Sigmoid colon (tissue), 7 donors: Measurements from ENCODE around the gene GAGE12D. TPM values are rescaled to one million over a fixed set of nuclear protein-coding genes. Genes with fewer than 3 reads are reported as not detected.
"Not testable (repeated sequence)": the region's sequence is repeated elsewhere in the genome, so short reads cannot be mapped to it uniquely, and the experiment has no call there.

Experiments used
- DNase-seq: peaks from one replicate; pipeline ENCODE4 v3.0.0-alpha.2; 2019
- H3K27ac ChIP-seq, 4 donors: fragments of 200-600 bp; sonication (generic); one replicate each; pipeline ENCODE4 v1.5.1; 2016 to 2019; ENCODE audit warnings: mild to moderate bottlenecking in 1 of 4
- H3K27me3 ChIP-seq, 3 donors: fragments of 200-600 bp; sonication (generic); one replicate each; pipeline ENCODE4 v1.5.1; 2019; ENCODE audit warnings: mild to moderate bottlenecking in 1 of 3
- H3K36me3 ChIP-seq, 4 donors: fragments of 200-600 bp; sonication (generic); one replicate each; pipeline ENCODE4 v1.5.1; 2016 to 2019
- H3K4me1 ChIP-seq, 4 donors: fragments of 200-600 bp; sonication (generic); one replicate each; pipeline ENCODE4 v1.5.1; 2017 to 2019
- H3K4me3 ChIP-seq, 4 donors: fragments of 200-600 bp; sonication (generic); one replicate each; pipeline ENCODE4 v1.5.1; 2017 to 2019; ENCODE audit warnings: mild to moderate bottlenecking in 2 of 4, moderate library complexity in 1 of 4
- H3K9me3 ChIP-seq, 4 donors: fragments of 200-600 bp in 3 of 4; sonication (generic) in 3 of 4; one replicate each; pipeline versions ENCODE4 v1.5.1 to v1.6.1; 2013 to 2019
- WGBS, 2 donors: extraction: QIAGEN DNeasy Blood & Tissue Kit; methylation state at CpG; one replicate each; pipeline ENCODE4 v1.1.7; 2013; 5-methylcytosine and 5-hydroxymethylcytosine counted together
- intact Hi-C: fragments of 100-400 bp; cut with DNase I; formaldehyde crosslinking; loops from one replicate; pipeline ENCODE4 v1.15.1; 2023
- polyA plus RNA-seq, 3 donors: library from polyadenylated mRNA; stranded (reverse); fragments of 200-250 nt; gene quantifications; one replicate each; pipeline ENCODE4 v1.2.3, GENCODE V29; 2013
- total RNA-seq, 4 donors: library from RNA; depleted of rRNA; stranded (reverse); fragments of >200 nt; gene quantifications; one replicate each; pipeline ENCODE4 v1.1.0, GENCODE V29; 2016
- donor health status: healthy with polysubstance abuse.
- donor health status: Bipolar disorder and iron deficiency.
- donor health status: healthy.

Gene GAGE12D, protein sequence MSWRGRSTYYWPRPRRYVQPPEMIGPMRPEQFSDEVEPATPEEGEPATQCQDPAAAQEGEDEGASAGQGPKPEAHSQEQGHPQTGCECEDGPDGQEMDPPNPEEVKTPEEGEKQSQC
- total RNA-seq = not detected
- polyA plus RNA-seq = not detected

- H3K4me1 ChIP-seq, intact Hi-C loops, H3K9me3 ChIP-seq, H3K27me3 ChIP-seq, DNase-seq, H3K27ac ChIP-seq, H3K4me3 ChIP-seq, H3K36me3 ChIP-seq: not testable (repeated sequence)
- no CpG with 5 or more reads among the region's 16 CpGs for WGBS, 2 donors
Measured at GRCh38 chrX:49541433-49541832, at the start of gene GAGE12D. TSS of gene GAGE12D (plus strand) at chrX:49541733. CDS start at chrX:49542888, 1,155 bp downstream.

DNA sequence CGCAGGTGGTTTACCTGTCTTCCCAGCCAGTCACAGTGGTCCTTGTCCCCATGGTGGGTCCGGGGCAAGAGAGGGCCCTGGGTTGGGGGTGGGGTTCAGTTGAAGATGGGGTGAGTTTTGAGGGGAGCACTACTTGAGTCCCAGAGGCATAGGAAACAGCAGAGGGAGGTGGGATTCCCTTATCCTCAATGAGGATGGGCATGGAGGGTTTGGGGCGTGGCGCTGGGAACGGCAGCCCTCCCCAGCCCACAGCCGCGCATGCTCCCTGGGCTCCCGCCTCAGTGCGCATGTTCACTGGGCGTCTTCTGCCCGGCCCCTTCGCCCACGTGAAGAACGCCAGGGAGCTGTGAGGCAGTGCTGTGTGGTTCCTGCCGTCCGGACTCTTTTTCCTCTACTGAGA lies 9.7 kb upstream of the GAGE12D start, which contains the start of gene GAGE12C:
TSS of gene GAGE12C (plus strand) at position 301 of the 400 bp plus-strand sequence. CDS start 1,155 bp downstream, outside the sequence.
- no CpG with 5 or more reads among the region's 16 CpGs for WGBS, 2 donors
- intact Hi-C loops = not testable (repeated sequence)

GRCh38 chrX:49550989-49551388 lies 9.5 kb downstream of the GAGE12D start, which contains the start of gene GAGE12E:
TSS of gene GAGE12E (plus strand) at chrX:49551289. CDS start at chrX:49552444, 1,155 bp downstream.
- intact Hi-C loops, H3K4me1 ChIP-seq, H3K4me3 ChIP-seq, H3K9me3 ChIP-seq, H3K36me3 ChIP-seq, H3K27me3 ChIP-seq, DNase-seq, H3K27ac ChIP-seq: not testable (repeated sequence)
- no CpG with 5 or more reads among the region's 16 CpGs for WGBS, 2 donors

More for the DNA sequence above, 9.7 kb upstream of the GAGE12D start, which contains the start of gene GAGE12C:
- H3K4me3 ChIP-seq, H3K36me3 ChIP-seq, H3K4me1 ChIP-seq, H3K27ac ChIP-seq, H3K27me3 ChIP-seq, H3K9me3 ChIP-seq, DNase-seq: not testable (repeated sequence)

DNA sequence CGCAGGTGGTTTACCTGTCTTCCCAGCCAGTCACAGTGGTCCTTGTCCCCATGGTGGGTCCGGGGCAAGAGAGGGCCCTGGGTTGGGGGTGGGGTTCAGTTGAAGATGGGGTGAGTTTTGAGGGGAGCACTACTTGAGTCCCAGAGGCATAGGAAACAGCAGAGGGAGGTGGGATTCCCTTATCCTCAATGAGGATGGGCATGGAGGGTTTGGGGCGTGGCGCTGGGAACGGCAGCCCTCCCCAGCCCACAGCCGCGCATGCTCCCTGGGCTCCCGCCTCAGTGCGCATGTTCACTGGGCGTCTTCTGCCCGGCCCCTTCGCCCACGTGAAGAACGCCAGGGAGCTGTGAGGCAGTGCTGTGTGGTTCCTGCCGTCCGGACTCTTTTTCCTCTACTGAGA lies 19.0 kb downstream of the GAGE12D start, which contains the start of gene GAGE12F:
TSS of gene GAGE12F (plus strand) at position 301 of the 400 bp plus-strand sequence. CDS start 1,155 bp downstream, outside the sequence.
- H3K27me3 ChIP-seq, H3K9me3 ChIP-seq, DNase-seq, H3K36me3 ChIP-seq, H3K4me3 ChIP-seq, H3K4me1 ChIP-seq, intact Hi-C loops, H3K27ac ChIP-seq: not testable (repeated sequence)
- WGBS, 2 donors = no CpG with 5 or more reads among the region's 16 CpGs

DNA sequence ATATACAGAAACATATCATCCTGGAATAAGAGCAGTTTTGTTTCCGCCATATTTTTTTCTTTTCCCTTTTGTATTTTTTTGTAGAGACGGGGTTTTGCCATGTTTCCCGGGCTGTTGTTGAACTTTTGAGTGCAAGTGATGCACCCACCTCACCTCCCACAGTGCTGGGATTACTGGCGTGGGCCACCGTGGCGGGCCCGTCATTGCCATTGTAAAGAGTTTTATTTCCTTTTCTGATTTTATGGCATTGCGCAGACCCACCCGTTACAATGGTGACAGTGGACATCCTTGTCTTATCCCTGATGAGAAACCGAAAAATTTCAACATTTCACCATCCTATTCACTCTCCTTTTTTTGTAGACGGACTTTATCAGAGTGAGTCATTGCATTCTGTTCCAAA lies 27.2 kb downstream of the GAGE12D start:
- no CpG with 5 or more reads among the region's 11 CpGs for WGBS, 2 donors
- H3K9me3 ChIP-seq, H3K4me3 ChIP-seq, H3K27ac ChIP-seq, H3K36me3 ChIP-seq, DNase-seq, H3K27me3 ChIP-seq, H3K4me1 ChIP-seq, intact Hi-C loops: not testable (repeated sequence)

DNA sequence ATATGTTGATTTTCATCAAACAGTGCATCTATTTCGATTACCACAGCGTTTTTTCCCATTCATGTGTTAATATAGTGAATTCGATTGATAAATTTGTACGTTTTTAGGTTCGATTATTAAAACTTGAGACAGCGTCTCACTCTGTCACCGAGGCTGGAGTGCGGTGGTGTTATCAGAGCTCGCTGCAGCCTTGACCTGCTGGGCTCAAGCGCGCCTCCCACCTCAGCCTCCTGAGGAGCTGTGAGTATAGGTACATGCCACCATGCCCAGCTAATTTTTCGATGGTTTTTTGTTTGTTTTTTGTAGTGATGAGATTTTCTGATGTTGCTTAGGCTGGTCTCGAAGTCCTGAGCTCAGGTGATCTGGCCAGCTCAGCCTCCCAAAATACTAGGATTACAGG lies 27.6 kb downstream of the GAGE12D start:
- H3K36me3 ChIP-seq, H3K27me3 ChIP-seq, H3K4me3 ChIP-seq, H3K9me3 ChIP-seq, H3K4me1 ChIP-seq, DNase-seq, intact Hi-C loops, H3K27ac ChIP-seq: not testable (repeated sequence)
- no CpG with 5 or more reads among the region's 13 CpGs for WGBS, 2 donors

GRCh38 chrX:49570100-49570499 lies 28.6 kb downstream of the GAGE12D start, which contains the start of gene GAGE12G:
TSS of gene GAGE12G (plus strand) at chrX:49570400. CDS start at chrX:49571555, 1,155 bp downstream.
- H3K27ac ChIP-seq, H3K4me1 ChIP-seq, H3K27me3 ChIP-seq, DNase-seq, H3K9me3 ChIP-seq, H3K36me3 ChIP-seq, intact Hi-C loops, H3K4me3 ChIP-seq: not testable (repeated sequence)
- WGBS, 2 donors = no CpG with 5 or more reads among the region's 16 CpGs

GRCh38 chrX:49579649-49580048 lies 38.1 kb downstream of the GAGE12D start, which contains the start of gene GAGE12H:
TSS of gene GAGE12H (plus strand) at chrX:49579949. CDS start at chrX:49581104, 1,155 bp downstream.
- H3K36me3 ChIP-seq, H3K27me3 ChIP-seq, H3K27ac ChIP-seq, H3K4me1 ChIP-seq, intact Hi-C loops, DNase-seq, H3K9me3 ChIP-seq, H3K4me3 ChIP-seq: not testable (repeated sequence)
- WGBS, 2 donors = no CpG with 5 or more reads among the region's 16 CpGs

- no CpG with 5 or more reads among the region's 16 CpGs for WGBS, 2 donors
- H3K27ac ChIP-seq, H3K36me3 ChIP-seq, intact Hi-C loops, DNase-seq, H3K4me1 ChIP-seq, H3K27me3 ChIP-seq, H3K9me3 ChIP-seq, H3K4me3 ChIP-seq: not testable (repeated sequence)
Measured at GRCh38 chrX:49589196-49589595, 47.7 kb downstream of the GAGE12D start, which contains the start of gene GAGE2A. TSS of gene GAGE2A (plus strand) at chrX:49589496. CDS start at chrX:49590651, 1,155 bp downstream.

DNA sequence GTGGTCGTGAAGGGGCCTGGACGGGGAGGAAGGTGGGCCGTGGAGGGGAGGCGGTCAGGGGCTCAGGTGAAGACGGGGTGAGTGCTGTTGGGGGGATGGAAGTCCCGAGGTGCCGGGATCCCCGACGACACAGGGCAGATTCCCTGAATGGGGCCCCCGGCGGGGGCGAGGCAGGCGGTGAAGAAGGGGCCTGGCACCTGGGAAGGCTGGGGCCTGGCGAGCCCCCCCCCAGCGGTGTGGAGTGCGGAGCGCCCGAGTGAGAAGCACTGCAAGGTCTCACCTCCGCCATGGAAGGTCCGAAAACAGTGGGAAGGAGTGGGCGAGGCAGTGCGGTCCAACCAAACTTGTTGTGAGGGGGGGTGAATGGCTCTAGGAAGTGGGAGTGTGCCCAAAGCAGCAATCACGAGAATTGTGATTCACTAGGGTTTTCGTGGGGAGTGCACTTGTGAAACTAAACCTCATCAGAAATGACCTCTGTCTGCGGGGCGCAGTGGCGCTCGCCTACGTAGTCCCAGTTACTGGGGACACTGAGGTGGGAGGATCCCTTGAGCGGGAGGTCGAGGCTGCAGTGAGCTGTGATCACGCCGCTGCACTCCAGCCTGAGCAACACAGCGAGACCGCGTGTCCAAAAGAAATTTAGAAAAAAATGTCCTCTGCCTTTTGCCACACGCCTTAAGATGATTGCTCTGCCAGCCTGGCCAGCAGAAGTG lies 48.4 kb downstream of the GAGE12D start:
- H3K4me1 ChIP-seq, H3K27me3 ChIP-seq, H3K36me3 ChIP-seq, intact Hi-C loops, H3K9me3 ChIP-seq, H3K27ac ChIP-seq, H3K4me3 ChIP-seq: not testable (repeated sequence)
- 92 to 94% methylated on average over 25 of the region's 37 CpGs for WGBS, 2 donors
- DNase-seq = peak; percentile 78

DNA sequence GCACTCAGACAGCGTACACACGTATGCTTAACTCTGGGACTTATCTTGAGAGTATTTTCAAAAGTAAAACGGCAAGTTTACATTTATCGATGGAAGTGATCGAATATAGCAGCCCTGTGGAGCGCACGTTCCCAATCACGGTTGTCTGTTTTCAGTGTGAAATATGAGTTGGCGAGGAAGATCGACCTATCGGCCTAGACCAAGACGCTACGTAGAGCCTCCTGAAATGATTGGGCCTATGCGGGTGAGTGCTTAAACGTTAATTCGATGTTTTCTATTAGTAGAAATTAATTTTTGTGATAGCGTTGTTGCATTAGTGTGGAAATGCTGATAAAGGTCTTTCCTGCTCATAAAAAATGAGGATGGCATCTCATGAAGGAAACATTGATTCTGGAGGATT lies 49.0 kb downstream of the GAGE12D start:
- H3K27me3 ChIP-seq, H3K4me3 ChIP-seq, H3K36me3 ChIP-seq, DNase-seq, H3K9me3 ChIP-seq, H3K27ac ChIP-seq, H3K4me1 ChIP-seq, intact Hi-C loops: not testable (repeated sequence)
- WGBS, 2 donors = 95 to 96% methylated on average over 10 to 13 of the region's 17 CpGs
